Tibial nerve (tissue), 4 donors: ENCODE results near the gene CTNNA1. TPM values are rescaled to one million over a fixed set of nuclear protein-coding genes. Genes with fewer than 3 reads are reported as not detected.

Experiments used
- DNase-seq, 2 donors: peaks; one replicate each; pipeline ENCODE4 v3.0.0-alpha.2; 2019; ENCODE audit warnings: low spot score in 2 of 2
- H3K27ac ChIP-seq, 4 donors: fragments of 200-600 bp; sonication (generic) in 3 of 4; one replicate each; pipeline ENCODE4 v1.5.1; 2017 to 2019; ENCODE audit warnings: mild to moderate bottlenecking in 1 of 4
- H3K27me3 ChIP-seq, 2 donors: fragments of 200-600 bp; sonication (generic) in 1 of 2; one replicate each; pipeline versions ENCODE4 v1.5.1 to v1.6.0; 2017 to 2019
- H3K36me3 ChIP-seq, 3 donors: fragments of 200-600 bp; sonication (generic); one replicate each; pipeline ENCODE4 v1.5.1; 2018 to 2019
- H3K4me1 ChIP-seq, 4 donors: fragments of 200-600 bp; sonication (generic) in 3 of 4; one replicate each; pipeline ENCODE4 v1.5.1; 2017 to 2019
- H3K4me3 ChIP-seq, 4 donors: fragments of 200-600 bp; sonication (generic) in 3 of 4; one replicate each; pipeline ENCODE4 v1.5.1; 2017 to 2019; ENCODE audit warnings: mild to moderate bottlenecking in 1 of 4, moderate library complexity in 1 of 4
- H3K9me3 ChIP-seq, 4 donors: fragments of 200-600 bp; sonication (generic) in 3 of 4; one replicate each; pipeline ENCODE4 v1.5.1; 2017 to 2019
- CTCF ChIP-seq, 5 experiments: fragments of 200-600 bp in 3 of 5; fragments of 450-650 bp in 2 of 5; sonication (generic) in 3 of 5; IDR thresholded peaks; one replicate each; pipeline ENCODE4 v1.5.1; 2016 to 2019; ENCODE audit warnings: antibody characterized with exemption in 5 of 5, mild to moderate bottlenecking in 3 of 5, moderate library complexity in 2 of 5
- EP300 ChIP-seq, 2 donors: sonication (generic); formaldehyde crosslinking; IDR thresholded peaks; one replicate each; pipeline ENCODE4 v1.6.1; 2017; ENCODE audit warnings: antibody characterized with exemption in 2 of 2, mild to moderate bottlenecking in 1 of 2
- POLR2A ChIP-seq, 2 donors: fragments of 450-650 bp; IDR thresholded peaks; one replicate each; pipeline ENCODE4 v1.6.1; 2017; ENCODE audit warnings: antibody characterized with exemption in 2 of 2, mild to moderate bottlenecking in 2 of 2, moderate library complexity in 2 of 2
- WGBS, 2 donors: methylation state at CpG; one replicate each; pipeline ENCODE4 v1.1.5; 2018; 5-methylcytosine and 5-hydroxymethylcytosine counted together
- total RNA-seq, 4 donors: library from RNA; depleted of rRNA; stranded (reverse); fragments of >200 nt; gene quantifications; one replicate each; pipeline ENCODE4 v1.1.0, GENCODE V29; 2016

The CTNNA1 gene
- total RNA-seq, 4 donors from 2014 or later, result 292 to 447 (median 321) TPM

GRCh38 chr5:138926688-138927448, 173.6 kb downstream of the CTNNA1 start:
- DNase-seq, result no peak
- no peak overlapping the region for H3K4me3 ChIP-seq
- no peaks in the 10 kb centered on the region for H3K27me3 ChIP-seq
- TF ChIP-seq POLR2A (IDR thresholded peaks at IDR 0.05), result no peak
- no peak for TF ChIP-seq CTCF (IDR thresholded peaks at IDR 0.05)
- no peak for TF ChIP-seq EP300 (IDR thresholded peaks at IDR 0.05)
- no peaks in the 10 kb centered on the region for H3K9me3 ChIP-seq
- WGBS, 2 donors, result 85 to 88% methylated on average over 16 of the region's 16 CpGs
- peak overlapping the region in 2 of 4 donors; percentile 65 to 68 for H3K27ac ChIP-seq
- H3K4me1 ChIP-seq, result peaks cover 0 to 53% (median 17%) of the 10 kb centered on the region in 4 donors
- H3K36me3 ChIP-seq, result peaks cover 0 to 70% (median 26%) of the 10 kb centered on the region in 3 donors

- Histone ChIP-seq H3K4me1 (peaks cover 0 to 53% (median 17%) of the 10 kb centered on the region in 4 donors), H3K9me3 (no peaks in the 10 kb centered on the region), H3K27ac (peak overlapping the region in 2 of 4 donors; percentile 65 to 80), H3K36me3 (peaks cover 0 to 77% (median 33%) of the 10 kb centered on the region in 3 donors), H3K27me3 (no peaks in the 10 kb centered on the region), H3K4me3 (no peak overlapping the region)
- no peak for DNase-seq
- WGBS, 2 donors, result 50 to 53% methylated on average over 8 of the region's 8 CpGs
- TF ChIP-seq EP300 (IDR thresholded peaks at IDR 0.05) (no peak), POLR2A (IDR thresholded peaks at IDR 0.05) (no peak), CTCF (IDR thresholded peaks at IDR 0.05) (no peak)
Measured at GRCh38 chr5:138927544-138927943, 174.3 kb downstream of the CTNNA1 start.

GRCh38 chr5:138927979-138928378, 174.8 kb downstream of the CTNNA1 start:
- H3K9me3 ChIP-seq, result no peaks in the 10 kb centered on the region
- WGBS, 2 donors, result 45 to 57% methylated on average over 4 to 7 of the region's 7 CpGs
- DNase-seq, result no peak
- H3K27me3 ChIP-seq, result no peaks in the 10 kb centered on the region
- H3K36me3 ChIP-seq, result peaks cover 0 to 82% (median 36%) of the 10 kb centered on the region in 3 donors
- H3K27ac ChIP-seq, result peak overlapping the region in 2 of 4 donors; percentile 65 to 80
- H3K4me3 ChIP-seq, result no peak overlapping the region
- peak in 1 of 2 donors; percentile 35 for TF ChIP-seq EP300 (IDR thresholded peaks at IDR 0.05)
- no peak for TF ChIP-seq POLR2A (IDR thresholded peaks at IDR 0.05)
- H3K4me1 ChIP-seq, result peaks cover 0 to 50% (median 17%) of the 10 kb centered on the region in 4 donors

- WGBS, 2 donors, result 40 to 57% methylated on average over 4 of the region's 4 CpGs
- peaks cover 0 to 94% (median 34%) of the 10 kb centered on the region in 3 donors for H3K36me3 ChIP-seq
- H3K27me3 ChIP-seq, result no peaks in the 10 kb centered on the region
- DNase-seq, result no peak
- H3K4me1 ChIP-seq, result peaks cover 0 to 43% (median 17%) of the 10 kb centered on the region in 4 donors
- no peak for TF ChIP-seq CTCF (IDR thresholded peaks at IDR 0.05)
- no peak for TF ChIP-seq POLR2A (IDR thresholded peaks at IDR 0.05)
- TF ChIP-seq EP300 (IDR thresholded peaks at IDR 0.05), result no peak
- H3K9me3 ChIP-seq, result no peaks in the 10 kb centered on the region
- H3K4me3 ChIP-seq, result no peak overlapping the region
- peak overlapping the region in 3 of 4 donors; percentile 46 to 80 (median 65) for H3K27ac ChIP-seq
Measured at GRCh38 chr5:138929571-138929955, 176.3 kb downstream of the CTNNA1 start.

- H3K36me3 ChIP-seq, result peaks cover 0 to 94% (median 27%) of the 10 kb centered on the region in 3 donors
- H3K27me3 ChIP-seq, result no peaks in the 10 kb centered on the region
- 76 to 84% methylated on average over 10 of the region's 10 CpGs for WGBS, 2 donors
- no peak overlapping the region for H3K4me3 ChIP-seq
- H3K4me1 ChIP-seq, result peaks cover 0 to 43% (median 17%) of the 10 kb centered on the region in 4 donors
- no peak for TF ChIP-seq CTCF (IDR thresholded peaks at IDR 0.05)
- TF ChIP-seq EP300 (IDR thresholded peaks at IDR 0.05), result no peak
- TF ChIP-seq POLR2A (IDR thresholded peaks at IDR 0.05), result no peak
- peak in 1 of 2 donors; percentile 45 for DNase-seq
- peak overlapping the region in 2 of 4 donors; percentile 65 to 80 for H3K27ac ChIP-seq
- H3K9me3 ChIP-seq, result no peaks in the 10 kb centered on the region
Measured at GRCh38 chr5:138930371-138931097, 177.3 kb downstream of the CTNNA1 start.
